Left ventricle myocardium inferior (tissue), 1 donor: ENCODE data around the gene LSAMP. TPM values are rescaled to one million over a fixed set of nuclear protein-coding genes. Genes with fewer than 3 reads are reported as not detected.

Source experiments
- DNase-seq: peaks from one replicate; pipeline ENCODE4 v3.0.0-alpha.2; 2020
- H3K27ac ChIP-seq: fragments of 200-600 bp; replicated peaks from 2 replicates; pipeline ENCODE4 v1.8.0; 2021
- H3K27me3 ChIP-seq: fragments of 200-600 bp; 2 replicates; pipeline ENCODE4 v1.8.0; 2021; ENCODE audit warnings: low read depth
- H3K36me3 ChIP-seq: fragments of 200-600 bp; 2 replicates; pipeline ENCODE4 v1.8.0; 2021
- H3K4me1 ChIP-seq: fragments of 200-600 bp; 2 replicates; pipeline ENCODE4 v1.8.0; 2021
- H3K4me3 ChIP-seq: fragments of 200-600 bp; 2 replicates; pipeline ENCODE4 v1.8.0; 2021; ENCODE audit warnings: mild to moderate bottlenecking, moderate library complexity
- H3K9me3 ChIP-seq: fragments of 200-600 bp; replicated peaks from 2 replicates; pipeline ENCODE4 v1.8.0; 2021
- intact Hi-C: fragments of 100-400 bp; cut with micrococcal nuclease; formaldehyde crosslinking; loops from one replicate; pipeline ENCODE4 v1.11.0; 2022
- total RNA-seq: library from RNA; stranded (reverse); fragmentation: NEBNext Ultra II Directional; extraction: Animal tissue kit (Norgen Biotek cat#: 25700); gene quantifications from one replicate; pipeline ENCODE4 v1.2.1, GENCODE V29; 2021
- TF ChIP-seq, protein P1 (sequence below): fragments of 200-600 bp; IDR thresholded peaks from 2 replicates; pipeline ENCODE4 v1.8.0; 2021; ENCODE audit warnings: antibody characterized with exemption, mild to moderate bottlenecking, borderline replicate concordance
- donor health status: DM: no; HTN: yes; CAD: no; lungs with severe emphysema.

LSAMP gene
- total RNA-seq, 1 donor from 2014 or later = 1.2 TPM

DNA sequence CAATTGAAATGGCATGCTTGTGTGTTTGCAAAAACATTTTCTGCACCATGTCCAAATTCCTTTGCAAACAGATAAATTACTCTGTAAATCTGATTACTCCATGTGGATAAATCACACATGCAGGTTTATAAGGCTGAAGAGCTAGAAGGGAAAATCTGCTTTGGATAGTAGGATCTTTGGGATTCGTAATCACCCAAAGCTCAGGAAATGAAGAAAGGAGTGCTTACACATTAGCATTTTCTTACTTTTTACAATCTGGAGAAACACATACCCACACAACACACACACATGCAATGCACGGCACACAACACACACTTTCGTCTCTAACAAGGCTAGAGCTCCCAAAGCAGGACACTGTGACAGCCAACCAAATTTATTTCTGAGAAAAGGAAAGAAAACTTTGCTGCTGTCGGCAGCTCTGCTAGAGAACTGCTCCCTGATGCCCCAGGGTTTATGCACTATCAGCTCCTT is 2.1 kb downstream of the LSAMP start:
- no peaks in the 10 kb centered on the region for H3K4me1 ChIP-seq
- H3K27me3 ChIP-seq = peaks cover 43% of the 10 kb centered on the region
- no peak for DNase-seq
- intact Hi-C loops = no loop called here
- H3K4me3 ChIP-seq = peak overlapping the region; percentile 56
- H3K9me3 ChIP-seq = no peaks in the 10 kb centered on the region
- no peak overlapping the region for H3K27ac ChIP-seq
- TF ChIP-seq, protein P1, sequence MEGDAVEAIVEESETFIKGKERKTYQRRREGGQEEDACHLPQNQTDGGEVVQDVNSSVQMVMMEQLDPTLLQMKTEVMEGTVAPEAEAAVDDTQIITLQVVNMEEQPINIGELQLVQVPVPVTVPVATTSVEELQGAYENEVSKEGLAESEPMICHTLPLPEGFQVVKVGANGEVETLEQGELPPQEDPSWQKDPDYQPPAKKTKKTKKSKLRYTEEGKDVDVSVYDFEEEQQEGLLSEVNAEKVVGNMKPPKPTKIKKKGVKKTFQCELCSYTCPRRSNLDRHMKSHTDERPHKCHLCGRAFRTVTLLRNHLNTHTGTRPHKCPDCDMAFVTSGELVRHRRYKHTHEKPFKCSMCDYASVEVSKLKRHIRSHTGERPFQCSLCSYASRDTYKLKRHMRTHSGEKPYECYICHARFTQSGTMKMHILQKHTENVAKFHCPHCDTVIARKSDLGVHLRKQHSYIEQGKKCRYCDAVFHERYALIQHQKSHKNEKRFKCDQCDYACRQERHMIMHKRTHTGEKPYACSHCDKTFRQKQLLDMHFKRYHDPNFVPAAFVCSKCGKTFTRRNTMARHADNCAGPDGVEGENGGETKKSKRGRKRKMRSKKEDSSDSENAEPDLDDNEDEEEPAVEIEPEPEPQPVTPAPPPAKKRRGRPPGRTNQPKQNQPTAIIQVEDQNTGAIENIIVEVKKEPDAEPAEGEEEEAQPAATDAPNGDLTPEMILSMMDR = no peak
- H3K36me3 ChIP-seq = no peaks in the 10 kb centered on the region

DNA sequence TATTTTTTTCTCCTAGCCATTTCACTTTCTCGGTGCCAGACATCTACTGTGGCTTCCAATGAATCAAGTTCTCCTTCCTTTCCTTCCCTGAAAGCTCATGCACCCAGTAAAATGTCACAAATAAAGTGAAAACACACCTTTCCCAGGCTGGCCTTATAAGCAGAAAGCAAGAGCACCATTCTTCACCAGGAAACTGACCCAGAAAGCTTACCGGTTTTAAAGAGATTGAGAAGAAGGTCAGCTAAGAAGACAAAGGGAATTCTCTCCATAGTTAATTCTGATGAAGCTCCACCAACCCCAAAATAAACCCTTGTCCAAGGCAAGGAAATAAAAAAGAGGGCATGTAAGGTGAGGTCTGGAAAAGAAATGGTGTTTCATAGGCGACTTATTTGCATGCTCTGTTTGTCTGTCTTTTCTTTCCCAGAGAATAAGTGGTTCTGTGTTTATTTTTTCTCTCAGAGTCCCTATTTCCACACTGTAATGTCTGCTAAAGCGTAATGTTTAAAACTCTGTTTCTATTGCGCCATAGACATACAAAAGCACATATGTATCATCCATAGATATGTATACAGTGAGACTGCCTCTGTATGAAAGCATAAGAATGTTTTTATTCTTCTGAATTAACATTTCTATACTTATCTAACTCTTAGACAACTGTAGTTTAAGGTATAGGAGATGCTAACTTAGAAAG is 2.8 kb downstream of the LSAMP start:
- TF ChIP-seq, protein P1 = no peak
- Histone ChIP-seq H3K9me3 (no peaks in the 10 kb centered on the region), H3K4me3 (no peak overlapping the region), H3K36me3 (no peaks in the 10 kb centered on the region), H3K27ac (no peak overlapping the region), H3K27me3 (peaks cover 43% of the 10 kb centered on the region), H3K4me1 (no peaks in the 10 kb centered on the region)
- intact Hi-C loops = no loop called here
- DNase-seq = no peak

DNA sequence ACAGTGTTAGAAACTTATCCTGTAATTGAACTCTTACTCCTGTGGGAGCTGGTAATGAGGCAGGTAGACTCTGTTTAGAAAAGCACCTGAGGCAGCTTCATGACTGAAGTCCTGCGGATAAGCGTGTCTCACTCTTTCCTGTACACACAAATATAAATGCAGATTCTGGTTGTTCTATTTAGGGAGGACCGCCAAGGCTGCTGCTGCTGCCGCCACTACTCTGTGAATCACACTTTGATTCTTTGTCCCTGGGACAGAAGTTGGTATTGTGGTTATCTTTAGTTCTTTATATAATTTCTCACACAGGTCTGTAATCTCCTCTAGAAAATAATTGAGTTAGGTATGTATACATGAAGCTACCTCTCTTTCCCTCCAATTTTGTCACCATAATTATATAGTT is 3.6 kb downstream of the LSAMP start:
- Histone ChIP-seq H3K9me3 (no peaks in the 10 kb centered on the region), H3K4me1 (no peaks in the 10 kb centered on the region), H3K36me3 (no peaks in the 10 kb centered on the region), H3K4me3 (no peak overlapping the region), H3K27ac (no peak overlapping the region), H3K27me3 (peaks cover 42% of the 10 kb centered on the region)
- TF ChIP-seq, protein P1 = no peak
- no peak for DNase-seq
- intact Hi-C loops = no loop called here

DNA sequence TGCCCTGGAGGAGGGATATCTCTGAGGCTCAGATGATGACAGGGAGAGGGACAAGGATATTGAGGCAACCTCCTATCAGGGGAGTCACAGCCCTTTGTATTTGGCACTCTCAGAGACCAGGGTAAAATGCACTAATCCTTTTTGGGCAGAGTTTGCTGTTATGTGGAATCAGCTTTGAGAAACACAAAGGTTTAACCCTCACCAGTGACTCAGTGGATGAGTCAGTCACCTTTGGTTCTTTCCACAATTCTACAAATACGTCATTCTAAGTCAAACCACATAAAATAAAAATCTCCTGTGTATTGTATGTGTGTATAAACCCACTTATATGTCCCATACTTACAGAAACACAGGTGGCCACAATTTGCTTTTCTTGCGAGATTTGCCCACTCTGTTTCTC is 5.1 kb downstream of the LSAMP start:
- no peak for DNase-seq
- H3K4me3 ChIP-seq = no peak overlapping the region
- intact Hi-C loops = no loop called here

DNA sequence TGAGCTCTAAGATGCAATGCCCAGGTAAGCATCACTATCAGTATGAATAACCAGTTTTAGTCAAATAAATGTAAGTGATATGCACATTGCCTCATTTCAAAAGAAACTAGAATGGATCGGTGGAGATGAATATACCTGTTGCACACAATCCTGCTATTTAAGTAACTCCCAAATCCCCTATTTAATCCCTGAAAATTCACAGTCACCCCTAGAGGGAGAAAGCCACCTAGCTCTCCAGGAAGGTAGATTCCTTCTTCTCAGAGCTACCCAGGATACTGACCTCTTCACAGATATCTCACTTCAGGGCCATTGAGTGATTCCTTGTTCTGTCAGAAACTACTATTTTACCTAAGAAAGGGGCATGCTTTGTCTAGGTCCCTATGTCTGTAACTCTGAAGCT is 11.7 kb downstream of the LSAMP start:
- Histone ChIP-seq H3K27ac (no peak overlapping the region), H3K4me3 (no peak overlapping the region), H3K4me1 (no peaks in the 10 kb centered on the region), H3K9me3 (no peaks in the 10 kb centered on the region), H3K36me3 (no peaks in the 10 kb centered on the region), H3K27me3 (no peaks in the 10 kb centered on the region)
- TF ChIP-seq, protein P1 = no peak
- intact Hi-C loops = no loop called here
- DNase-seq = no peak

More for the DNA sequence above, 5.1 kb downstream of the LSAMP start:
- Histone ChIP-seq H3K9me3 (no peaks in the 10 kb centered on the region), H3K27ac (no peak overlapping the region), H3K4me1 (no peaks in the 10 kb centered on the region), H3K27me3 (peaks cover 34% of the 10 kb centered on the region), H3K36me3 (no peaks in the 10 kb centered on the region)
- TF ChIP-seq, protein P1 = no peak
